ENCODE data around the gene TSC22D4. TPM values are rescaled to one million over a fixed set of nuclear protein-coding genes. Genes with fewer than 3 reads are reported as not detected.

Gene TSC22D4
- total RNA-seq, 2 experiments from 2014 or later, result 34.6 to 36.5 TPM

DNA sequence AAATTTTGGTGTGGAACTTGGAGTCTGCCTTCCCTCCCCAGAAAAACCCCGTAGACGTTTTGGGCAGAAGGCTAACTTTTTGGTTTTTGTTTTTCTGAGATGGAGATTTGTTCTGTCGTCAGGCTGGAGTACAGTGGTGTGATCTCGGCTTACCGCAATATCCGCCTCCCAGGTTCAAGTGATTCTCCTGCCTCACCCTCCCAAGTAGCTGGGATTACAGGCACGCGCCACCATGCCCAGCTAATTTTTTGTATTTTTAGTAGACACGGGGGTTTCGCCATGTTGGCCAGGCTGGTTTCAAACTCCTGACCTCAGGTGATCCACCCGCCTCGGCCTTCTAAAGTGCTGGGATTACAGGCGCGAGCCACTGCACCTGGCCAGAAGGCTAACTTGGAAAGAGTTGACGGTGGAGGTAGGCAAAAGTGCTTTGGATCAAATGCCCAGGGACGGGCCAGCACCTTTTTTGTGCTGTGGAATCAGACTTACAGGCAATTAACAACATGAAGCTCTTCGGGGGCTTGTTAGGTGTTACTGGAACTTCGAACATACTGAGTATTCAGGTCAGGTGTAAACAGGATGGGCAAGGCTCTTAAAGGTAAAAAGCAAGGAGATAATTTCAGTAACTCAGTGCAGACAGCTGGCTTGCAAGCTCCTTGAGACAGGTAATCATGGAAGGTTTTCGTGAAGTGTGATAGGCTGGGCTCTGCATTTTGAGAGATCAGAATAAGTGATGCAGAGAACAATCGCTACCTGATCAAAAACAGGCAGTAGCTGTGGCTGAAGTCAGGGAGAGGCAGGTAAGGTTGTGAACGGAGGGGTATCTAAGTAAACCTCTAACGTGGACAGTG, 44.5 kb downstream of the TSC22D4 start:
- ATAC-seq (ENCODE audit: poor library complexity), result no peak
- Histone ChIP-seq H3K9me3 (ENCODE audit: control insufficient read depth in 1 of 2, insufficient read depth in 1 of 2, low read length in 2 of 2) (no peaks in the 10 kb centered on the region), H3K27ac (ENCODE audit: low read depth in 1 of 2, low read length in 2 of 2) (peak overlapping the region in 1 of 2 donors; percentile 53), H3K36me3 (ENCODE audit: insufficient read depth, low read length) (peaks cover 30% of the 10 kb centered on the region), H3K4me3 (ENCODE audit: low read length) (peak overlapping the region; percentile 67), H3K4me1 (ENCODE audit: insufficient read depth, low read length) (peaks cover 66% of the 10 kb centered on the region), H3K27me3 (ENCODE audit: control insufficient read depth in 1 of 2, insufficient read depth in 2 of 2, low read length in 2 of 2) (no peaks in the 10 kb centered on the region)
- DNase-seq, result peak in 1 of 14 experiments; percentile 35
- CTCF ChIA-PET, result interaction anchor here (0.6 to 1.0 kb wide), 2 partner anchors 27 to 271 kb away, joined by 3 read pairs; no protein-coding TSS in a partner anchor
- POLR2A ChIA-PET, result interaction anchor here (1.0 to 3.7 kb wide), 7 partner anchors 26 to 286 kb away, joined by 3 to 48 read pairs (median 4); partner anchors contain the start of genes FBXO24, LAMTOR4, LRCH4 and MOSPD3
- Mint-ChIP-seq H3K4me1 (ENCODE audit: low read depth) (peaks cover 52% of the 10 kb centered on the region), H3K9me3 (no peaks in the 10 kb centered on the region), H3K4me3 (peak overlapping the region; percentile 95), H3K27ac (peak overlapping the region; percentile 100), H3K27me3 (peaks cover 2% of the 10 kb centered on the region), H3K36me3 (ENCODE audit: low read depth) (peaks cover 58% of the 10 kb centered on the region)
- TF ChIP-seq, protein P1, sequence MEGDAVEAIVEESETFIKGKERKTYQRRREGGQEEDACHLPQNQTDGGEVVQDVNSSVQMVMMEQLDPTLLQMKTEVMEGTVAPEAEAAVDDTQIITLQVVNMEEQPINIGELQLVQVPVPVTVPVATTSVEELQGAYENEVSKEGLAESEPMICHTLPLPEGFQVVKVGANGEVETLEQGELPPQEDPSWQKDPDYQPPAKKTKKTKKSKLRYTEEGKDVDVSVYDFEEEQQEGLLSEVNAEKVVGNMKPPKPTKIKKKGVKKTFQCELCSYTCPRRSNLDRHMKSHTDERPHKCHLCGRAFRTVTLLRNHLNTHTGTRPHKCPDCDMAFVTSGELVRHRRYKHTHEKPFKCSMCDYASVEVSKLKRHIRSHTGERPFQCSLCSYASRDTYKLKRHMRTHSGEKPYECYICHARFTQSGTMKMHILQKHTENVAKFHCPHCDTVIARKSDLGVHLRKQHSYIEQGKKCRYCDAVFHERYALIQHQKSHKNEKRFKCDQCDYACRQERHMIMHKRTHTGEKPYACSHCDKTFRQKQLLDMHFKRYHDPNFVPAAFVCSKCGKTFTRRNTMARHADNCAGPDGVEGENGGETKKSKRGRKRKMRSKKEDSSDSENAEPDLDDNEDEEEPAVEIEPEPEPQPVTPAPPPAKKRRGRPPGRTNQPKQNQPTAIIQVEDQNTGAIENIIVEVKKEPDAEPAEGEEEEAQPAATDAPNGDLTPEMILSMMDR (IDR thresholded peaks at IDR 0.05), result no peak
- intact Hi-C loops (cut with DNase I, micrococcal nuclease), result loop anchor here in 1 of 2 experiments (5.0 to 10.0 kb wide), 2 partner anchors 238 to 820 kb away; partner anchors contain the start of gene GNB2

DNA sequence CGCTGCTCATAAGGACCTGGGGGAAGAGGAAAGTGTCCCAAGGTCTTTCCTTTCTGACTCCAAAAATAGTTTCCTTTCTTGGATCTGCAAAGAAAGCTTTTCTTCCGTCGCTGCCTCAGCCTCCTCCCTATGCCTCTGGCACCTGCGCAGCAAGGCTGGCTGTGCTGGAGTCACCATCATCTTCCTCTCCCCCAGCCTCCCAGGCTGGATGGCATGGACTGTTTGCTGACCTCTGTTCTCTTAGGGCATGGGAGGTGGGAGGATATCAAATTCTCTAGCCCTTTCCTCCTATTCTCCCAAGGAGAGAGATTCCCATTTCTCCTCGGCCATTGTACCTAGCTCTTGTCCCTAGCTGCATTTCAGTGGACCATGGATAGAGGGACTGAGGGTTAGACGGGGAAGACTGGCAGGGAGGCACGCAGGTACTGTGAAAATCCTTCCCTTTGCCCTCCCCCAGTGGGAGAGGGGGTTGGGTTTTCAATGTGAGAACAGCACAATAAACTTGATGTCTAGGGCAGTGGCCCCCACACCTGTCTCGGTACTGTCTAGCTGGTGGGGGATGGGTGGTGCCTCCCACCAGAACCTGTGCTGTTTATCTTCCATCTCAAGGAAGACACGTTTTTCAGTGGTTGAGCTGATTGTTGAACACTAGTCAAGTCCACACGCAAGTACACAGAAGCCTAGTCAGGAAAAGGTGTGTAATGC, 45.3 kb downstream of the TSC22D4 start:
- intact Hi-C loops (cut with DNase I, micrococcal nuclease), result loop anchor here in 1 of 2 experiments (10.0 kb wide), 1 partner anchor 821 kb away; no protein-coding TSS in a partner anchor
- H3K4me1 ChIP-seq (ENCODE audit: insufficient read depth, low read length), result peaks cover 67% of the 10 kb centered on the region
- Mint-ChIP-seq H3K4me1 (ENCODE audit: low read depth) (peaks cover 58% of the 10 kb centered on the region), H3K4me3 (peak overlapping the region; percentile 95), H3K36me3 (ENCODE audit: low read depth) (peaks cover 66% of the 10 kb centered on the region), H3K27me3 (peaks cover 7% of the 10 kb centered on the region), H3K27ac (peak overlapping the region; percentile 100), H3K9me3 (no peaks in the 10 kb centered on the region)
- H3K4me3 ChIP-seq (ENCODE audit: low read length), result no peak overlapping the region
- POLR2A ChIA-PET, result interaction anchor here (1.2 to 3.7 kb wide), 4 partner anchors 27 to 285 kb away, joined by 3 to 48 read pairs (median 4); partner anchors contain the start of genes FBXO24, LAMTOR4 and LRCH4
- ATAC-seq (ENCODE audit: poor library complexity) (no peak), DNase-seq (peak in 1 of 14 experiments; percentile 40)
- H3K9me3 ChIP-seq (ENCODE audit: control insufficient read depth in 1 of 2, insufficient read depth in 1 of 2, low read length in 2 of 2), result no peaks in the 10 kb centered on the region
- no peaks in the 10 kb centered on the region for H3K27me3 ChIP-seq (ENCODE audit: control insufficient read depth in 1 of 2, insufficient read depth in 2 of 2, low read length in 2 of 2)
- TF ChIP-seq, protein P1 (IDR thresholded peaks at IDR 0.05), result no peak
- H3K27ac ChIP-seq (ENCODE audit: low read depth in 1 of 2, low read length in 2 of 2), result no peak overlapping the region
- peaks cover 30% of the 10 kb centered on the region for H3K36me3 ChIP-seq (ENCODE audit: insufficient read depth, low read length)
- CTCF ChIA-PET, result interaction anchor here (0.6 to 1.0 kb wide), 2 partner anchors 26 to 272 kb away, joined by 3 read pairs; no protein-coding TSS in a partner anchor

DNA sequence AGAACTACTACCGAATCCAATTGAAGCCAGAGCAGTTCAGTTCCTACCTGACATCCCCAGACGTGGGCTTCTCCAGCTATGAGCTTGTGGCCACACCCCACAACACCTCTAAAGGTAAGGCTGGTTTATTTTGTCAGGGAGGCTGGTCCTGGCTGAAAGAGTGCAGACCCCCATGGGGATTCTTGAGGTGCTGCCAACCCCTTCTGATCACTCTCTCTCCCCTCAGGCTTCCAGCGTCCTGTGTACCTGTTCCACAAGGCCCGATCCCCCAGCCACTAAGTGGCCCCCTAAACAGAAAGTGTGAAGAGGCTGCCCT, 45.8 kb downstream of the TSC22D4 start:
- ChIA-PET POLR2A (interaction anchor here (1.2 to 3.7 kb wide), 3 partner anchors 32 to 284 kb away, joined by 3 to 48 read pairs (median 4); partner anchors contain the start of genes FBXO24, LAMTOR4 and LRCH4), CTCF (no interaction called here)
- Histone ChIP-seq H3K27me3 (ENCODE audit: control insufficient read depth in 1 of 2, insufficient read depth in 2 of 2, low read length in 2 of 2) (no peaks in the 10 kb centered on the region), H3K27ac (ENCODE audit: low read depth in 1 of 2, low read length in 2 of 2) (no peak overlapping the region), H3K36me3 (ENCODE audit: insufficient read depth, low read length) (peaks cover 30% of the 10 kb centered on the region), H3K4me3 (ENCODE audit: low read length) (no peak overlapping the region), H3K9me3 (ENCODE audit: control insufficient read depth in 1 of 2, insufficient read depth in 1 of 2, low read length in 2 of 2) (no peaks in the 10 kb centered on the region), H3K4me1 (ENCODE audit: insufficient read depth, low read length) (peaks cover 72% of the 10 kb centered on the region)
- TF ChIP-seq, protein P1 (IDR thresholded peaks at IDR 0.05), result no peak
- Mint-ChIP-seq H3K27ac (peak overlapping the region; percentile 100), H3K27me3 (peaks cover 11% of the 10 kb centered on the region), H3K4me1 (ENCODE audit: low read depth) (peaks cover 62% of the 10 kb centered on the region), H3K9me3 (no peaks in the 10 kb centered on the region), H3K36me3 (ENCODE audit: low read depth) (peaks cover 71% of the 10 kb centered on the region), H3K4me3 (peak overlapping the region; percentile 95)
- intact Hi-C loops (cut with DNase I, micrococcal nuclease), result loop anchor here in 1 of 2 experiments (10.0 kb wide), 1 partner anchor 822 kb away; no protein-coding TSS in a partner anchor
- DNase-seq (peak in 1 of 14 experiments; percentile 24), ATAC-seq (ENCODE audit: poor library complexity) (no peak)

Measured in CD4-positive, alpha-beta T cell (primary cell).